ENCODE data around the gene SPRR2B.

SPRR2B gene

DNA sequence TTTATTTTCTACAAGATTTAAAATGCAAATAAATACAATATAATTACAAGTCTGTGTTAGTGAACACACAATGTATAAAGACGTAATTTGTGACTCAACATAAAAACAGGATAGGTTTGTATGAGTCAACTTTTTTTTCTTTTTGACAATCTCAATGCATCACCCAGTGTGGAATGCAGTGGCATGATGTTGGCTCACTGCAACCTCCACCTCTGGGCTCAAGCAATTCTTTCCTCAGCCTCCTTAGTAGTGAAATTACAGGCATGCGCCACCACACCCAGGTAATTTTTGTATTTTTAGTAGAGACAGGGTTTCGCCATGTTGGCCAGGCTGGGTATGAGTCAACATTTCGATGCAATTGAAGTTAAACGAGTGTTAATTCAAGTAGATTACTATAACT, 28.8 kb upstream of the SPRR2B start:
- no peak for TF ChIP-seq SIN3A (IDR thresholded peaks at IDR 0.05; ENCODE audit: borderline replicate concordance, insufficient read depth, low read length)
- no peak for TF ChIP-seq TAF1 (IDR thresholded peaks at IDR 0.05; ENCODE audit: borderline replicate concordance, insufficient read depth, low read length)
- no peak for TF ChIP-seq POLR2AphosphoS5 (IDR thresholded peaks at IDR 0.05; ENCODE audit: low read depth, low read length)
- TF ChIP-seq FOXP2 (optimal IDR thresholded peaks at IDR 0.05; ENCODE audit: borderline replicate concordance, extremely low read depth, extremely low read length, insufficient read depth), result no peak
- TF ChIP-seq, protein P1, sequence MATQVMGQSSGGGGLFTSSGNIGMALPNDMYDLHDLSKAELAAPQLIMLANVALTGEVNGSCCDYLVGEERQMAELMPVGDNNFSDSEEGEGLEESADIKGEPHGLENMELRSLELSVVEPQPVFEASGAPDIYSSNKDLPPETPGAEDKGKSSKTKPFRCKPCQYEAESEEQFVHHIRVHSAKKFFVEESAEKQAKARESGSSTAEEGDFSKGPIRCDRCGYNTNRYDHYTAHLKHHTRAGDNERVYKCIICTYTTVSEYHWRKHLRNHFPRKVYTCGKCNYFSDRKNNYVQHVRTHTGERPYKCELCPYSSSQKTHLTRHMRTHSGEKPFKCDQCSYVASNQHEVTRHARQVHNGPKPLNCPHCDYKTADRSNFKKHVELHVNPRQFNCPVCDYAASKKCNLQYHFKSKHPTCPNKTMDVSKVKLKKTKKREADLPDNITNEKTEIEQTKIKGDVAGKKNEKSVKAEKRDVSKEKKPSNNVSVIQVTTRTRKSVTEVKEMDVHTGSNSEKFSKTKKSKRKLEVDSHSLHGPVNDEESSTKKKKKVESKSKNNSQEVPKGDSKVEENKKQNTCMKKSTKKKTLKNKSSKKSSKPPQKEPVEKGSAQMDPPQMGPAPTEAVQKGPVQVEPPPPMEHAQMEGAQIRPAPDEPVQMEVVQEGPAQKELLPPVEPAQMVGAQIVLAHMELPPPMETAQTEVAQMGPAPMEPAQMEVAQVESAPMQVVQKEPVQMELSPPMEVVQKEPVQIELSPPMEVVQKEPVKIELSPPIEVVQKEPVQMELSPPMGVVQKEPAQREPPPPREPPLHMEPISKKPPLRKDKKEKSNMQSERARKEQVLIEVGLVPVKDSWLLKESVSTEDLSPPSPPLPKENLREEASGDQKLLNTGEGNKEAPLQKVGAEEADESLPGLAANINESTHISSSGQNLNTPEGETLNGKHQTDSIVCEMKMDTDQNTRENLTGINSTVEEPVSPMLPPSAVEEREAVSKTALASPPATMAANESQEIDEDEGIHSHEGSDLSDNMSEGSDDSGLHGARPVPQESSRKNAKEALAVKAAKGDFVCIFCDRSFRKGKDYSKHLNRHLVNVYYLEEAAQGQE (IDR thresholded peaks at IDR 0.05; ENCODE audit: insufficient read depth in 1 of 2, low read depth in 2 of 2, low read length in 2 of 2), result no peak

DNA sequence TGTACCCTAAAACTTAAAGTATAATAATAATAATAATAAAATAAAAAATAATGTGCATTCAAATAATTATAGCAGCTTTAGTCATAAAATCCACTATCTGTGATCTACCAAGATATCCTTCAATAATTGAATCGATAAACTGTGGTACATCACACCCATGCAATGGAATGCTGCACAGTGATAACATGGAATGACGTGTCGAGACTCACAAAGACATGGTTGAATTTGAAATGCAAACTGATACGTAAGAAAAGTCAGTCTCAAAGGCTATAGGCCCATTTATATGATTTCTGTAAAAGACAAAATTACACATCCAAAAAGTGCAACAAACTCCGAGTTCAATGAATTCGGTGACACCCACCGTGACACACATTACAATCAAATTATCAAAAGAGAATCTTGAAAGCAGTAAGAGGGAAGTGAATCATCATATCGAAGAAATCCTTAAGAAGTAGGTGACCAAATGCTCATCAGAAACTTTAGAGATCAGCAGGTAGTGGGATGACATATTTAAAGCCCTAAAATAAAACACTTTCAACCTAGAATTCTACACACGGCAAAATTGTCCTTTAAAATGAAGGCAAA, 28.1 kb upstream of the SPRR2B start:
- TF ChIP-seq POLR2AphosphoS5 (IDR thresholded peaks at IDR 0.05; ENCODE audit: low read depth, low read length) (no peak), TAF1 (IDR thresholded peaks at IDR 0.05; ENCODE audit: borderline replicate concordance, insufficient read depth, low read length) (no peak), FOXP2 (optimal IDR thresholded peaks at IDR 0.05; ENCODE audit: borderline replicate concordance, extremely low read depth, extremely low read length, insufficient read depth) (no peak), SIN3A (IDR thresholded peaks at IDR 0.05; ENCODE audit: borderline replicate concordance, insufficient read depth, low read length) (no peak)
- TF ChIP-seq, protein P1 (IDR thresholded peaks at IDR 0.05; ENCODE audit: insufficient read depth in 1 of 2, low read depth in 2 of 2, low read length in 2 of 2), result no peak

DNA sequence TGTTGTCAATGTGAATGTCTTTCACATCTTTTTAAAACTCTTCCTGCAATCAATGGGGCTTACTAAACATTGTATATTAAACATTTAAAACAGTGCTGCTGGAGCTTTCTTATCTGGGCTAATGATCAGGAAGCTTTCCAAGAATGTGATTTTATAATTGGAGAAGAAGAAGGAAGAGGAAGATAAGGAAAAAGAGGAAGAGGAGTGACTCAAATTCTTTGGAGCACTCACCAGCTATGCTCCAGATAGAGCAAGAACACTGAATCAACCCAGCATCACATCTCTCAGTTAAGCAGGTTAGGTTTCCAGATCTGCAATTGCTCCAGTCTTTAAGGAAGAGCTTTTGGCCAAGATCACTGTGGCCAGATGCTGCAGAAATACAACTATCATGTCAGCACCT, 24.4 kb upstream of the SPRR2B start:
- TF ChIP-seq POLR2AphosphoS5 (IDR thresholded peaks at IDR 0.05; ENCODE audit: low read depth, low read length) (no peak), SIN3A (IDR thresholded peaks at IDR 0.05; ENCODE audit: borderline replicate concordance, insufficient read depth, low read length) (no peak), FOXP2 (optimal IDR thresholded peaks at IDR 0.05; ENCODE audit: borderline replicate concordance, extremely low read depth, extremely low read length, insufficient read depth) (no peak), TAF1 (IDR thresholded peaks at IDR 0.05; ENCODE audit: borderline replicate concordance, insufficient read depth, low read length) (no peak)
- TF ChIP-seq, protein P1 (IDR thresholded peaks at IDR 0.05; ENCODE audit: insufficient read depth in 1 of 2, low read depth in 2 of 2, low read length in 2 of 2), result no peak

DNA sequence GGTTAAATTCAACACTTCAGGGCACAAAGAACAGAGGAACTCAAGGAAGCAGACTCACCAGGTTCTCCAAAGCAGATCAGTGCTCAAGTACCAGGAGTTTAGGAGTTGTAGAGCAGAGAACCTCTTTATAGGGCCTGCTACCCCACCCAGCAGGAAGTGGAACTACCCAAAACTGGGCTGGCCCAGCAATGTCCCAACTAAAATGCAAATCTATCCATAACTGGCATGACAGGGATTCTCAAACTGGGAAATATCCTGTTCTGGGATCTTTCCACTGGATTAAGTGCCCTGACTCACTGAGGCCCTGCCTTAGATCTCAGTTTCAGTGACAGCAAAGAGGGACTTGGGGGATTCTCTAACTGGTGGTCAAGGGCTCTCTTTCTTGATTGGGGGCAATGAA, 23.0 kb upstream of the SPRR2B start, which contains the start of gene SPRR2E:
Gene SPRR2E, minus strand, starts transcription at position 101 of the 400 bp plus-strand sequence. CDS start 775 bp downstream, outside the sequence.
- TF ChIP-seq FOXP2 (optimal IDR thresholded peaks at IDR 0.05; ENCODE audit: borderline replicate concordance, extremely low read depth, extremely low read length, insufficient read depth) (no peak), POLR2AphosphoS5 (IDR thresholded peaks at IDR 0.05; ENCODE audit: low read depth, low read length) (no peak), SIN3A (IDR thresholded peaks at IDR 0.05; ENCODE audit: borderline replicate concordance, insufficient read depth, low read length) (no peak), TAF1 (IDR thresholded peaks at IDR 0.05; ENCODE audit: borderline replicate concordance, insufficient read depth, low read length) (no peak)
- TF ChIP-seq, protein P1 (IDR thresholded peaks at IDR 0.05; ENCODE audit: insufficient read depth in 1 of 2, low read depth in 2 of 2, low read length in 2 of 2), result no peak

All from PFSK-1 (cell line).